ENCODE data around the gene SHROOM3.

DNA sequence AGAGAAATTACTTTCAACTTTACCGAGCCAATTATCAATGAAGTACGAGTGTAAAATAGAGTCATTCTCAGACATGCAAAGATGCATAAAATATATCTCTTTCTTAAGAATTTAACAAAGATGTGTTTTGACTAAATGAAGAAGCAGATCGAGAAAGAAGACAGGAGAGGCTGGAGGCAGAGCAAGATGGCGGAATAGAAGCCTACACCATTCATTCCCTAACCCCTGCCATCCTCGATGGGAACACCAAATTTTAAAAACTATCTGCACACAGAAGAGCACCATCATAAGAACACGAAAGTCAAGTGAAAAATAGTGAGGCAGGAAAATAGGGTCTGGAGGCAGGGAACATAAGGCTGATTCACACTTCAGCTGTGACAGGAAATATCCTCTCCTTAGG lies 49.1 kb upstream of the SHROOM3 start:
- TF ChIP-seq, protein P1, sequence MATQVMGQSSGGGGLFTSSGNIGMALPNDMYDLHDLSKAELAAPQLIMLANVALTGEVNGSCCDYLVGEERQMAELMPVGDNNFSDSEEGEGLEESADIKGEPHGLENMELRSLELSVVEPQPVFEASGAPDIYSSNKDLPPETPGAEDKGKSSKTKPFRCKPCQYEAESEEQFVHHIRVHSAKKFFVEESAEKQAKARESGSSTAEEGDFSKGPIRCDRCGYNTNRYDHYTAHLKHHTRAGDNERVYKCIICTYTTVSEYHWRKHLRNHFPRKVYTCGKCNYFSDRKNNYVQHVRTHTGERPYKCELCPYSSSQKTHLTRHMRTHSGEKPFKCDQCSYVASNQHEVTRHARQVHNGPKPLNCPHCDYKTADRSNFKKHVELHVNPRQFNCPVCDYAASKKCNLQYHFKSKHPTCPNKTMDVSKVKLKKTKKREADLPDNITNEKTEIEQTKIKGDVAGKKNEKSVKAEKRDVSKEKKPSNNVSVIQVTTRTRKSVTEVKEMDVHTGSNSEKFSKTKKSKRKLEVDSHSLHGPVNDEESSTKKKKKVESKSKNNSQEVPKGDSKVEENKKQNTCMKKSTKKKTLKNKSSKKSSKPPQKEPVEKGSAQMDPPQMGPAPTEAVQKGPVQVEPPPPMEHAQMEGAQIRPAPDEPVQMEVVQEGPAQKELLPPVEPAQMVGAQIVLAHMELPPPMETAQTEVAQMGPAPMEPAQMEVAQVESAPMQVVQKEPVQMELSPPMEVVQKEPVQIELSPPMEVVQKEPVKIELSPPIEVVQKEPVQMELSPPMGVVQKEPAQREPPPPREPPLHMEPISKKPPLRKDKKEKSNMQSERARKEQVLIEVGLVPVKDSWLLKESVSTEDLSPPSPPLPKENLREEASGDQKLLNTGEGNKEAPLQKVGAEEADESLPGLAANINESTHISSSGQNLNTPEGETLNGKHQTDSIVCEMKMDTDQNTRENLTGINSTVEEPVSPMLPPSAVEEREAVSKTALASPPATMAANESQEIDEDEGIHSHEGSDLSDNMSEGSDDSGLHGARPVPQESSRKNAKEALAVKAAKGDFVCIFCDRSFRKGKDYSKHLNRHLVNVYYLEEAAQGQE (IDR thresholded peaks at IDR 0.05; ENCODE audit: insufficient read depth in 1 of 2, low read depth in 2 of 2, low read length in 2 of 2), result no peak
- TF ChIP-seq POLR2AphosphoS5 (IDR thresholded peaks at IDR 0.05; ENCODE audit: low read depth, low read length), result no peak
- TF ChIP-seq SIN3A (IDR thresholded peaks at IDR 0.05; ENCODE audit: borderline replicate concordance, insufficient read depth, low read length), result no peak
- TF ChIP-seq TAF1 (IDR thresholded peaks at IDR 0.05; ENCODE audit: borderline replicate concordance, insufficient read depth, low read length), result no peak

Measured in PFSK-1 (cell line).